ENCODE data around the gene HNF1A.

- TF ChIP-seq CTCF (optimal IDR thresholded peaks at IDR 0.05 in 1 of 3, IDR thresholded peaks at IDR 0.05 in 1 of 3, conservative IDR thresholded peaks at IDR 0.05 in 1 of 3; ENCODE audit: extremely low read depth in 1 of 3, insufficient read depth in 2 of 3, low read length in 3 of 3) (peak; percentile 71 to 81 (median 76)), EZH2 (IDR thresholded peaks at IDR 0.05; ENCODE audit: low read length) (no peak)
Observed at GRCh38 chr12:120944645-120945217, 33.6 kb upstream of the HNF1A start.
